Stimulated activated CD4-positive, alpha-beta T cell treated with anti-CD3 and anti-CD28 coated beads, Interleukin-4, amount 100 ng/mL, for 4 hours (primary cell): ENCODE data around the gene NCKAP1.

Experiments
- DNase-seq, 2 experiments: peaks; one replicate each; pipeline ENCODE4 v3.0.0-alpha.2; 2020

NCKAP1 gene

DNA sequence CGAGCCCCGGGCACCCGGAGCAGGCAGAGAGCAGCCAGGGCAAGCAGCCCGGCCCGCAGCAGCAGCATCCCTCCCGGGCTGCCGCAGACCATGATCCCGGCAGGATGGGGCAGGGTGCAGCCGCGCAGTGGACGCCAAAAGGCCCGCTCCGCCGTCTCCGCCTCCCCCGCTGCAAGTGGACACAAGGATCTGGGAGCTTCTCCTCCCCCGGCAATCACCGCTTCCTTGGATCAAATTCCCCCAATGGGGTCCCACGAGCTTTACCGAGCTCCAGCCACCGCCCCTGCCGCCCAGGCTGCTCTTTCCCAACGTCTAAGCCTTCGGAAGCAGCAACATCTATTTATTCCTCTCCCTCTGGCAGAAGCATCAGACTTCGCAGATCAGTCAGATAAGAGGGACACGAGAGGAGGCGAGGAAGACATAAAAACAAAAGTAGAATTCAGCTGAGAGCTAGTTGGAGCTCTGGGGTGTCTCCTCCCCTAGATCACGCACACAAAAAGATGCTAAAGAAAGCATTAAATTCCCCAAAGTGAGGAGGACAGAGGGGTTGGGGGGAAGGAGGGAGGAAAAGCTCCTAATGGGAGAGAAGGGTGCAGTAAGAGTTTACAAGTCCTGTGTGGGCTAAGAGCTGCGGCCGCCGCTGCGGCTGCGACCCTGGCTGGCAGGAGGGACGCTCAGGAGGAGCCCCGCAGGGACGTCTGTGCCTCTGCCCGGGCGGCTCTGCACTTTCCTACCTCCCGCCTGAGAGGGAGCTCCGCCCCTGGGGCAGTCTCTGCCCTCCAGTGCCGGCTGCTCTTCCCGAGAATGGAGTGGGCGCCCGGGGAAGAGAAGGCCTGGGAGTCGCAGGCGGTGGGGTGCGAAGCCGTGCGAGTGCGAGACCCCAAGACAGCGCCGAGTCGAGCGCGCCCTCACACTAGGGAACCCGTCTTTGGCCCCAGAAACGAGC is 171.5 kb downstream of the NCKAP1 start, which contains the start of gene FRZB:
TSS of gene FRZB (minus strand) at position 177 of the 946 bp plus-strand sequence. CDS start at position 92, 85 bp downstream.
- no peak for DNase-seq

DNA sequence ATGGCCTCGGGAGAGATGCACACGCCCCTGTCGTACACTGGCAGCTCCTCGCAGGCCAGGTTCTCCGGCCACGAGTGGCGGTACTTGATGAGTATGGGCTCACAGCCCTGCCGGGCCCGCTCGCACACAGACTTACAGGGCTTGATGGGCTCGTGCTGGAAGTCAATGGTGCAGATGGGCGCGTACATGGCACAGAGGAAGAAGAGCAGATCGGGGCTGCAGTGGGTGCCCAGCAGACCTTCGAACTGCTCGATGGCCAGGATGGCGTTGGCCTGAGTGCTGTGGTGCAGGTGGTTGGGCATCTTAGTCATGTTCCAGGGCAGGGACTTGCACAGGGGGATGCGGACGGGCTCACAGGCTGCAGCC is 172.2 kb downstream of the NCKAP1 start:
- no peak for DNase-seq

- DNase-seq: no peak
Observed at GRCh38 chr2:182864949-182865570, 173.2 kb downstream of the NCKAP1 start.

GRCh38 chr2:182863642-182864041 is 174.6 kb downstream of the NCKAP1 start:
- DNase-seq: no peak

DNA sequence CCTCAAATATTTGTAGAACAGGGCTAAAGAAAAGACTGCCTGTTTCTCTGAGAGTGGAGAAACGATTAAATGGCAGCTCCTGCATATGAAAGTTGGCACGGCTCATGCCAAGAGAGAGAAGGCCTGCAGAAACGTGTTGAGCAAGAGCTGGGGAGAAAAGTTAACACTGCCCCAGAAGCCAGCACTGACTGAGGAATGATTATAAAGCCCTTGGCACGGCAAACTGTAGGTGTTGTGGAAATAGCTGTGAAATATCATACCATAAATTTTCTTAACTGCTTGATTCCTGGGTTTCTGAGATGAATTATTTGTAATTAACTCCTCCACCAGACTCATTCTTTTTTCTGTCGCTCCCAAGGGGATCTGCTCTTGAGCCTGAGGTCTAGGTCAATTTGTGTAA is 176.2 kb downstream of the NCKAP1 start:
- no peak for DNase-seq

GRCh38 chr2:182860858-182861257 is 177.4 kb downstream of the NCKAP1 start:
- DNase-seq: no peak
